Measurements from ENCODE around the gene FGF23.

DNA sequence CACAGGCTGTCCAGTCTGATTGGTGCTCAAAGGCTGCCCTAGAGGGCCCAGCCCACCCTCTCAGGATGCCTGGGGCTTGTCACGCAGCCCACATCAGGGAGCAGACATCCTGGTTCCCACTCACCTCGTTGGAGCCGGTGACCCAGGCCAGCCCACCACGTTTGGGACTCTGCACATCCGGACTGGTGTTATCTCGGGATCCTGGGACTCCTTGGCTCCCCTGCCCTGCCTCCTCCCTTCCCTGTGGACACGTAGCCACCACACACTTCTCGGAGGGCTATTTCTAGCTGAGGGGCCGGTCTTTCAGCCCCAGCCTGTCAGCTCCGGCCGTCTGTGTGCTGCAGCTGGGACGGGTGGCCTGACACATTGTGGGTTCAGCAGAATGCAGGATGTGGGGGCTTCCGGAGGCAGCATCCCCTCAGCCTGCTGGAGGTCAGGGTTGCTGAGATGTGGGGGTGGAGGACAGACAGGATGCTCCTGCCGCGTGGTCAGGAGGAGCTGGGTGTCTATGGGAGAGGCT lies 12.8 kb upstream of the FGF23 start:
- TF ChIP-seq, protein P1, sequence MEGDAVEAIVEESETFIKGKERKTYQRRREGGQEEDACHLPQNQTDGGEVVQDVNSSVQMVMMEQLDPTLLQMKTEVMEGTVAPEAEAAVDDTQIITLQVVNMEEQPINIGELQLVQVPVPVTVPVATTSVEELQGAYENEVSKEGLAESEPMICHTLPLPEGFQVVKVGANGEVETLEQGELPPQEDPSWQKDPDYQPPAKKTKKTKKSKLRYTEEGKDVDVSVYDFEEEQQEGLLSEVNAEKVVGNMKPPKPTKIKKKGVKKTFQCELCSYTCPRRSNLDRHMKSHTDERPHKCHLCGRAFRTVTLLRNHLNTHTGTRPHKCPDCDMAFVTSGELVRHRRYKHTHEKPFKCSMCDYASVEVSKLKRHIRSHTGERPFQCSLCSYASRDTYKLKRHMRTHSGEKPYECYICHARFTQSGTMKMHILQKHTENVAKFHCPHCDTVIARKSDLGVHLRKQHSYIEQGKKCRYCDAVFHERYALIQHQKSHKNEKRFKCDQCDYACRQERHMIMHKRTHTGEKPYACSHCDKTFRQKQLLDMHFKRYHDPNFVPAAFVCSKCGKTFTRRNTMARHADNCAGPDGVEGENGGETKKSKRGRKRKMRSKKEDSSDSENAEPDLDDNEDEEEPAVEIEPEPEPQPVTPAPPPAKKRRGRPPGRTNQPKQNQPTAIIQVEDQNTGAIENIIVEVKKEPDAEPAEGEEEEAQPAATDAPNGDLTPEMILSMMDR (IDR thresholded peaks at IDR 0.05): no peak
- no peak for TF ChIP-seq EZH2 (IDR thresholded peaks at IDR 0.05; ENCODE audit: borderline replicate concordance, insufficient read depth, low read depth, low read length, poor library complexity, severe bottlenecking)

All from B cell (primary cell).